Anterior cingulate cortex (tissue), 58 donors: Measurements from ENCODE around the gene OPCML.
A peak's percentile ranks its signal among the peaks of the same experiment; 100 is the strongest.

Experiments
- DNase-seq, 58 donors: peaks; one replicate each; lab custom pipeline; 2025; lab: John Stamatoyannopoulos, UW

OPCML gene

DNA sequence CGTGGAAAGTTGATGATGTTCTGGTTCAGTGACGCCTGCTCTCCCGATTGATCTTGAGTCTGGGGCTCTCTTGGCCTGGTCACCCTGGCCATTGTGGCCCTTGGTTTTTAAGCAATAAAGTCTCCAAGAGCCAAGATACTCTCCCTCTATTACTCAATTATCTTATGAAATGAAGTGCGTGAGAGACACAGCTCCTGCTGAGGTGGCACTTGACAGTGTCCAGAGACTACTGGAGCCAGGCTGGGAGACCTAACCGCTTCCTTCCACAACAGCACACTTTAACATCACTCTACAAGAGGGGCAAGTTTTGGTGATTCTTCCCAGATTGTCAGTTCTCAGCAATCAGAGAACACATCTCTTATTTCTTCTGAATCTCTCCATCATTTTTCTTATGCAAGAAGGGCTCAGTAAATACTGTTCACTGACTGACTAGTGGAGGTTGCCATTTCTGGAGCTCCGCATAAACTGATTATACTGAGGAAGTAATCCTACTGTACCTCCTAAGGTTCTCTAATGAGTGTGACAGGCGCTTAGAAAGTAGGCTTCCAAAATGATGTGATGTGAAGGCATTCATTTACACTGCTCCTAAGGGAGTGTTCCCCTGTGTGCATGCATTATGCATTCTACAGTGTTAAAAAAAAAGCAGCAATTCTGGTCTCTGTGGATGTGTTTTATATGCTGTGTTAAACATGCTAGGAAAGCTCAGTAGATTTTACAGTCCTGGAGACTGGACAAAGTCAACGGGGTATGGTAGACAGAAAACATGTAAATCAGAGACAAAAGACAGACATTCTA, 968.0 kb downstream of the OPCML start:
- no peak for DNase-seq

DNA sequence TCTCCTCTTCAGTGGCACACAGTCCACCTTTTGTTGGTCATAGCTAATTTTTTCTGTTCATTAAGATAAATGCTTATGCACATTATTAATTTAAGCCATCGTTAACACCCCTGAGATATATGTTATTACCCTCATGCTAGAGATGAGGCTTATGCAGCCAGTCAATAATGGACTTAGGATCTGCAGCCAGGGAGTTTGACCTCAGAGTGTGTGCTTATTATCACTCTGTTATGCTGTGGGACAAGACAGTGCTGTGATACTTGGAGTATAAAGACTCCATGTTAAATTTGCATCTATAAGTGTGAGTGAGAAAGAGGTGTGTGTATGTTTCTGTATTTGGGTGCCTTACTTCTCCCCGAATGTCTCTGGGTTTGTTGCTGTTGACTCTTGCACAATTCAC, 969.3 kb downstream of the OPCML start:
- DNase-seq: no peak

DNA sequence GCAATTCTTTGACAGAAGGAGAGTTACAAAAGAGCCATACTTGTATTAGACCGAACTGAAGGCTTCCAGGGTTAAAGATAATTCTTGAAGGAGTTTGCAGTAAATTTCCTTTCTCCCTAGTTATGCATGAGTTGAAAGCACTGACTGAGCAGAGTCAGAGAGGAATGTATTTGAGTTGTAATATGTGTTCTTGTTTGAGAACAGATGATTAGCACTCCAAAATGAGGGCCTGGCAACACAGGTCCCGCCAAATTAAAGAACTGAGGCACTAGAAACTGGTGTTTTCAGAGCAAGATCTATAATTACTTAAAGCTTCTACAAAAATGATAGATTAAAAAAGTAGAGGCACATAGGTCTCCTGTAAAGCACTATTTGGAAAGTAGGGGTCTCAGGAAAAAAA, 970.4 kb downstream of the OPCML start:
- no peak for DNase-seq

DNA sequence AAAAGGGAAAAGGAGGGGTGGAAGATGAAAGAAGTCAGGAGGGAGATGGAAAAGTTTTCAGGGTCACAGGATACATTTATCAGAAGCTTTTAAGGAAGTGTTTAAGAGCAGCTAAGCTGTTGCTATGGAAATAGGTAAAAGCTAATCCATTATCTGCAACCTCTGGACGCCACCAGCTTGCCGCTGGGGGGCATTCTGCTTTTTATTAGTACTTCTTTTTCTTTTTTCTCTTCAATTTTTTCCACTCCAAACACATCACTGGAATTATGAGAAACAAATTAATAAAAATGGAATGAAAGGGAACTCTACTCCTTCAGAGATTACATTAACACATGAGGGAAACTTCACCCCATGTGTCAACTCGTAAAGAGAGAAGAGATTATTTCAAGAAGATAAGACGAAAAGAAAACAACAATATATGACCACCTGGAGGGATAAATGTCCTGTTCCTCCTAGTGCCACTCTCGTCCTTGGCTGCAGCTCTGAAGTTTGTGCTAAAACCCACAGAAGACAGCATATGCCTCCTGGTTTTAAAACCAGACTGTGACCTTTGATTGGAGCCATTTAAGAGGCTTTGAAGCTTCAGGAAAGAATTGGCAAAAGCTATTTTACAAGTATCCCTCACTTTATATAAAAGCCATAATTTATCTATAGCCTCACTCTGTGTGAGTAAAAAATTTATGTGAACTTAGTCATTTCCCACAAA, 972.8 kb downstream of the OPCML start:
- DNase-seq: no peak

DNA sequence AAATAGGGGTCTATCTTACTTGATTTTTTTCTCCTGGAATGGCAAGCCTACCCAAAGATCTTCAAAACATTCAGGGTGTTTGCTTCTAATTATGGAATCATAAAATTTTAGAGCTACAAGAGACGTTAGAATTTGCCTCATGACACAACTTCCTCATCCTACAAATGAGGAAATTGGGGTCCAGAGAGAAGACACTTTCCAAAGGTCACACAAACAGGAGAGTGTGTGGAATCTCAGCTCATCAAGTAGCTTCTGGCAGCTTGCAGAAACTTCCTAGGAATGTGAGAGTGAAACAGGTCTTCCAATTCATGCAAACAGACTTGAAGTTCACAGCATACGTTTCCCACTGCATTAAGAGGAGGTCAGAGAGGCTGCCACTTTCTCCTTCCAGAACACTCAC, 976.0 kb downstream of the OPCML start:
- DNase-seq: no peak

DNA sequence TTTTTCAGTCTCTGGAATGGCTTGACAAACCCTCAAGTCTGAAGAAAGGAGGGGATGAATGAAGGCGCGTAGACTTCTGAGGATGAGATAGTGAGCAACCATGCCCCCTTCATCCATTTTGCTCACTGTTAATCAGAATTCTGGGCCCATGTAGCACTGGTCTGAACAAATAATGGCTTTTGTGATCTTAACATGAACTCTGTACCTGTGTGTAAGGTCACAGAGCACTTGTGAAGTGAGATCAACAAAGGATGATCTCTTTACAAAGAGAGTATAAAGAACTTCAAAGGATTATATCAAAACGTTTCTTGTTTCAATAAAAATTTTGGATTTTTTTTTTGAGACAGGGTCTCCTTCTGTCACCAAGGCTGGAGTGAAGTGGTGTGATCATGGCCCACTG, 976.7 kb downstream of the OPCML start:
- no peak for DNase-seq

DNA sequence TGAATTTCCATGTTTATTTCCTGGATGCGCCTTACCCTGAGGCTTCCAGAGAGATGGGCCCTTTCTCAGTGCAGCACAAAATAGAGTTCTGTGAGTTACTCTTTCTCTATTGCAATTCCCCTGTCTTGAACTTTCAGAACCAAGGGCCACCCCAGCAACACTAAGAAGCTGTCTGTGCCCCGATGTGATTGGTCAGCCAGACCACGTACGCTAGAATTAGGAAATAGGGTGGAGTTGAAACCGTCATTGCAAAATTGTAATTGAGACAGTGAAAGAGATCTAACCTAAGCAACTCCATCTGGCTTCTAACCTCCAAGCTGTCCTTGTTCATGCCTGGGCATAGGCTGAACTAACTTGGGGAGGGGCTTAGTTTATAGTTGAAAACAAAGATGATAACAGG, 981.3 kb downstream of the OPCML start:
- DNase-seq: no peak

DNA sequence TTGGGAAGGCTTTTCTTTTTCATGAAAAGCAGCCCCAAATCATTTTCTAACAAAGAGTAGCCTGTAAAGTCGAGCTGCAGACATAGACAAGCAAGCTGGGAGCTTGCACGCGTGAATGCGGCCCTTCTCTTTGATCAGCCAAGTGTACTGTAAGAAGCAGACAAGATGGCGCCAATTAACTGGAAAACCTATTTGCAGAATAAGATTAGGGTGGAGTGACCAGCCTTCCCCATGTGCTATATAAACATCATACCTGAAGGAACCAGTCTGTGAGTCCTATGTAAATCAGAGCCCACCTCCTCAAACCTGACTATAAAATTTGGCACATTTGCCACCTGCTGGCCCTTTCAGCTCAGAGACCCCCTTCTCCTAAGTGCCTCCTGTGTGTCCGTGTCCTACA, 982.7 kb downstream of the OPCML start:
- DNase-seq: no peak

DNA sequence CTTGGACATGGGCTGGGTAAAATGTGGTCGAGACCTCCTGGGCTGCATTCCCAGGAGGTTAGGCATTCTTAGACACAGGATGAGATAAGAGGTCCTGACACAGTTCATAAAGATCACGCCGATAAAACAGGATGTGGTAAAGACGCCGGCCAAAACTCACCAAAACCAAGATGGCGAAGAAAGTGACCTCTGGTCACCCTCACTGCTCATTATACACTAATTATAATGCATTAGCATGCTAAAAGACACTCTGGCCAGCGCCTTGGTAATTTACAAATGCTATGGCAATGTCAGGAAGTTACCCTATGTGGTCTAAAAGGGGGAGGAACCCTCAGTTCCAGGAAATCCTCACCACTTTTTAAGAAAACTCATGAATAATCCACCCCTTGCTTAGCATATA, 983.3 kb downstream of the OPCML start:
- DNase-seq: no peak

DNA sequence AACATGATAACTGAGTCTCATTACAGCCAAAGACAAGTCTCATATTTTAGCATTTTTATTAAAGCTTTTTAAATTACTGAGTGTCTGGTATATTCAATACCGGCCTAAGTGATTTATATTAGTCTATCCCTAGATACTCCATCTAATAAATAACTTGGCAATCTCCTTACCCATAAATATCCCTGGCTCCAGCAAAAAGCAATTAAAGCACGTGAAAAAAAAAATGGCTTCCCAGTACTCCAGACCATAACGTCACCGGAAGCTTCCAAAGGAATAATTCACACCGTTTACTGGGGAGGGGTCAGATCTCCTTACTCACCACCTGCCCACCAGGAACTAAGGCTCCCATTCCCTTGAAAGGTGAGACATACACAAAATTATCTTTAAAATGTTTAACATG, 988.3 kb downstream of the OPCML start:
- no peak for DNase-seq

DNA sequence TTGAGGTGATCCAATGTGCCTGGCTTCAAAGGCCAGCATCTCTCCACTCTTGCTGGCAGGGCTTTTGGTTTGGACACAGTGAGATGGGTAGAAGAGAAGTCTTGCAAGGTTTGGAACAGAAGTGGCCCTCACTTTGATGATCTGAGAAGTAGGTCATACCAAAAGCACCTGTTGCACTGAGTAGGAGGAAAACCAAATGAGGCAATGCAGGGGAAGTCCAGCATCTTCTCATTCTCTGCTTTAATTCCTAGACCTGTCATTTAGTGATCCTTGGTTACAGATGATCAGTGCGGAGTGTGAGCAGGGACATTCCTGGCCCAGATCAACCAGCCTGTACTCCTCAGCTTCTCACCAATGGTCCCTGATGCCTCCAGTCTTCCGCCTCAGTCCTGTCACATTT, 990.5 kb downstream of the OPCML start:
- DNase-seq: no peak

DNA sequence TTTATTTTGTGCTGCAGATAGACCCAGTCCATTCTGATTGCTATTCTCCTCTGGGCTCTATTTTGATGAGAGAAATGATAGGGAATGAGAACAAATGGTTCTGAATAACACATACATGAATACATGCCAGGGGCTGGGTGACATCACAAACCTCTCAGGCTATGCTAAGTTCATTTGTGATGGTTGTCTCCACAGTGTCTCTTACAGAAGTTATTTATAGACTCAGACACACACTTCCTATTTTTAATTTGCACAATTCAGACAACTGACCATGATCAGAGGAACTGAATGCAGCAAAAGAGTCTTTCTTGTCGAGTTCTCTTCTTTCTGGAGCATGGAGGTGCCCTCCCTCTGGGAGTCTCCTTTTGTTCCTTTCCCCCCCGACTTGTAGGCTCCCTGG, 991.7 kb downstream of the OPCML start:
- no peak for DNase-seq

DNA sequence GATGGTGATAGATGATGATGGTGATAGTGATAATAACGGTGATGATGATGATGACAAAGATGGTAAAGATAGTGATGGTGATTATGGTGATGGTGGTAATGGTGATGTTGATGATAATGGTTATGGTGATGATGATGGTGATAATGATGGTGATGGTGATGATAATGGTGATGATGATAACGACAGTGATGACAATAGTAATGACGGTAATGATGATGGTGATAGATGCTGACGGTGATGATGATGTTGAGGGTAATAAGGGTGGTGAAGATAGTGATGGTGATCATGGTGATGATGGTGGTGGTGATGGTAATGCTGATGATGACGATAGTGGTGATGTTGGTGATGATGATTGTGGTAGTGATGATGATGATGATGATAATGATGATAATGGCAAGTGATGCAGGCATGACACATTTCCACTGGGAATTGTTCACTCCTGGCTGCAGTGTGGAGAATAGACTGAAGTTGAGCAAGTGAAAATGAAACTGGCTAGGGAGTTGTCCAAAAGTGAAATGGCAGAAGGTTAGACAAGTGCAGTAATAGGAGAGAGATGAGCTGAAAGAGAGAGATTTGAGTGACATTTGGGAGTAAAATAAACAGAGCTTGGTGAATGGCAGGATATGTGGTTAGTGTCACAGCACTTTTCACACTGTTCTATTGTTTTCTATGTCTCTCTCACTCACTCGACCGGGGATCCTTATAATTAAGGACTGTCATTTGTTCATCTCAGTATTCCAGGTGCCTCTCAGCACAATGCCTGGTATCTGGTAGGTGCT, 992.5 kb downstream of the OPCML start:
- DNase-seq: no peak

DNA sequence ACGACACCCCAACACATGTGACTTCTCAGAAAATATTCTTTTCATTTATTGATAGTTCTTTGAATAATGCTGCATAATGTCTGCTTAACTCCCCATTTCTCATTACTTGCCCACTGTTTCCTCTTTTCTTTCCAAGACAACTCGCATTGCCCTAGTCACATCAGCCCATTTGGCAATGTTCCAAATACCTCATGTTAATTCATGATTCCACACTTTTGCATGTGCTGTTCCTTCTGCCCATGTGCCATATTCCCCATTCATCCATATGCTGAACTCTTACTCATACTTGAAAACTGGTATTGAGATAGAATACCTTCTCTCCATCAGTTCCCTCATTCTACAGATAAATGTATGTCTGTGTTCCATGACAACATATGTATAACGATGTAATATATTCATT, 993.7 kb downstream of the OPCML start:
- no peak for DNase-seq

DNA sequence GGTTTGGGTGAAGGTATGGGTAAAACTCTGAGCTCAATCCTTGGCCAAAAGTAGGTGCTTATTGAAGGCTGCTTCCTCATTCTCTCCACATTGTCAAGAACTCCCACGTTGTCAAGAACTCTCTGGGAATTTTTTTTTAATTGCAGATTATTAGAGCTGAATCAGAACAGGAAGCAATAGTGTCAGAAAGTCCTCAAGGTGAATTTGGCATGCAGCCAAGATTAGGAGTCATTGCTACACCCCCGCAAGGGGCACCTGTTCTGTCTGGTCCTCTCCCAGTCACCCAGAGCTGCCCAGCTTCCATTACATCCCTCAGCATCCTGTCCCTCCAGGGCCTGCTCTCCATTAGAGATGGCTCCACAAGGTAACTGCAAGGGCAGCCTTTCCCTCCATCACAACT, 996.5 kb downstream of the OPCML start:
- no peak for DNase-seq

DNA sequence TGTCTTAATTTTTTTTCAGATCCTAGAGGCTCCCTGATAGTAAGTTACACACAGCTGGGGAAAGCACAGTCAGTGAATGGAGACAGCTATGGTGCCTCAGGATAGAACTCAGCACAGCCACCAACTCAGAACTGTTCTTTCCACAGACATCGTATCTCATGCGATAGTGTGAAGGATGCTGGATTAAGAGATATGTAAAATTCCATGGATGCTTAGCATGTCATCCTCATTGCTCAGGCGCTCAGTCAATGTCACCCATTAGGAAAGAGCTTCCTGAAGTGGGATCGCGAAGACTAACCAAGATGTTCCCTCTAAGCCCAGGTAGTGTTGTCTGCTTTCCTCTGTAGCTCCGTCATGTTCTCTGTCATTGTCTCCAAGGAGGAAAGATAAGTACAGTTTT, 1000.4 kb downstream of the OPCML start:
- no peak for DNase-seq

DNA sequence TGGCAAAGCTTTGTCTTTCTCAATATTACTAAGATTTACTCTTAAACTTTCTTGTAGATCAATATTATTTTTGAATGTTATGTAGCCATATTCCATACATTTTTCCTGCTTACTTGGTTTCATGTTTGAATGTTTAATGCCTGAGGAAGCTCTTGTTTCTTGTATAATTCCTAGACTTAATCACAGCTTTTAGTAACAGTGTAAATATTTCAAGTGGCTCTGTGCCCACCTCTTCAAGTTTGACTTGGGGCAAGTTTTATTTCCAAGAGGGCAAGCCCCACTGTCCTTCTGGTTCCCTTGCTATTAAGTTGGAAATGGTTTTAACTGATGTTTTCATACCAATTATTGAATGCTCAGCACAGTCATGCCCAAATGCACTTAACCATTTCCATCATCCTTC, 1004.1 kb downstream of the OPCML start:
- DNase-seq: no peak

DNA sequence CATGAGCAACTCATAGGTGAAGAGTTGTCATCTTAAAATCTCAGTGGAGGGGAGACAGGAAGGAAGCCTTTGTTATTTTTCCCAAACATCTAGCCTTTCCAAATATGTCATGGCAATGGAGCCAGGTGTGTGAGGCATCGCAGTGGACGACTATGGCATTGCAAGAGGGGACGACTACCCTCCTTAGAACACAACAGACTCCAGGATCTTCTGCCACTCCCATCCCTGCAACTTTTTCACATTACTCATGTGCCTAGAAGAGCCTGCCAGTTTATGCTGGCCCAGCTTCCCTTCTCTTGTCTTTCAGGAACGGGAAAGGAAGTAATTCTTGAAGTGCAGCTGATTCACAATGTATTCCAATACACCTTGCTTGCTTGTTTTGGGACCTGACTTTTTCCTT, 1008.4 kb downstream of the OPCML start:
- no peak for DNase-seq

DNA sequence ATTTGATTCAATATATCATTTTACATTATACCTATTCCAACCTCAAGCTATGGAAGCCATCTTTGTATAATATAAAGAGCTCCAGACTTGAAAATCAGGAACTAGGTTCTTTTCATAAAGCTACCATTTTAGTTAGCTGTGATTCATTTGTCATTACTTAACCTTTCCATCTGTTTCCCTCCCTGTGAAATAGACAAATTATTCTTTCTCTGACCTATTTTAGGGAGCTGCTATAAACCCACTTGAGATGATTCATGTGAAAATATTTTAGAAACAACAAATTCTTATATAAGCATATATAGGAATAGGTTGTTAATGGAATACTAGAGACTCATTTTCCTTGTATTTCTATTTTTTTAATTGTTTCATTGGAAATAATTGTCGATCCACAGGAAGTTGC, 1012.1 kb downstream of the OPCML start:
- DNase-seq: no peak

DNA sequence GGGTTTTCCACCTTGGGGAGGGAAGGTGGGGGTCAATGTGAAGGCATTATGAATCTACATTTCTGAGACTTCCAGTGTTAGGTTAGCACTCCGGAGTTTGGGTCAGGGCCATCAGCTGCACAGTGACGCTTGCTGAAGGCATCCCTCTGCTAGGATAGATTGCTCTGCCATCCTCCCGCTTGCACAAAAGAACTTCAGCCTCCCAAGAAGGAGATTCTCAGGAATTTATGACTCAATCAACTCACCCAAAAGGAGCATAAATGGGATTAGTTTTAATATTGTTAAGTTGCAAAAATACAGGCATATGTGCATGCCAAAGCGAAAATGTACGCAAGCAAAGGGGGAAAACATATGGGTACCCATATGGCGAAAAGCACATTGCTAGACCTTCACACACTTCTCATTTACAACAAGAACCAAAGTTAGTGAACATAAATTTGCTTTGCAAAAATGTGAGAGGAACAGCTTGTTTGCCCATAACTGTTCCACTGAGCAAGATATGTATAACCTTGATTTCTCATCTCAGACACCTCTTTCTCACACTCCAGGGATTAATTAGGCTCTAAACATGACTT, 1013.0 kb downstream of the OPCML start:
- peak in 6 of 58 donors; percentile 9 to 39 (median 16) for DNase-seq

DNA sequence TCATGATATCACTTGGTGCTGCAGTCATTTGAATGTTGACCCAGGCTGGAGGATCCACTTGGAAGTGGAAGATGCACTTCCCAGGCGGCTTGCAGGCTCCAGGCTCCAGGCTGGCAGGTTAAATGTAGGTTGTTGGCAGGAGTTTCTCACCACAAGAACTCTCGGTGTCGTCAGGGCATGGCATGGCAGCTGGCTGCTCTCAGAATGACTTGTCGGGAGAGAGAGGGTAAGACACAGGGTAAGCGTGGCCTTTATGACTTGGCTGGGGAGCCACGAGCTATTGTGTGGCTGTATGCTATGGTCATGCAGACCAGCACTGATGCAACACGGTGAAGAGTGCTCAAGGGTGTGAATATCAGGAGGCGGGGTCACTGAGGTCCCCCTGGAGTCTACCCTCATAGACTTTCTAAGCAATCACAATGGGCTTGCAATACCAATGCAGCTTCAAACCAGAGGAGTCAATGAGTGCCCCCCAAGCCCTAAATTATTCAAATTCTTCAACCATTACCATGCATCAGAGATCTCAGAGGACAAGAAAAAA, 1027.7 kb downstream of the OPCML start:
- no peak for DNase-seq
